AG04449 (cell line): ENCODE data around the gene ANKRD52.

Source experiments
- CTCF ChIA-PET: fragments of 350-600 bp; formaldehyde crosslinking; extraction: SDS; loops from one replicate; lab custom pipeline; 2021; ENCODE audit warnings: antibody characterized with exemption; lab: Yijun Ruan, JAX
- POLR2A ChIA-PET: fragments of 400-600, 350-600 bp; formaldehyde crosslinking; extraction: SDS; loops from one replicate; lab custom pipeline; 2020; ENCODE audit warnings: antibody characterized with exemption, inconsistent platforms; lab: Yijun Ruan, JAX
- DNase-seq: peaks from one replicate; pipeline ENCODE4 v3.0.0-alpha.2; 2010; ENCODE audit warnings: low read depth, low spot score
- H3K4me3 ChIP-seq: 2 replicates; pipeline ENCODE4 v1.5.1; 2011; ENCODE audit warnings: low read depth, mild to moderate bottlenecking, control low read depth, low read length
- CTCF ChIP-seq: IDR thresholded peaks from one replicate; pipeline ENCODE4 v1.5.1; 2011; ENCODE audit warnings: mild to moderate bottlenecking, moderate library complexity, low read length, control low read depth, inconsistent platforms; ENCODE audit not compliant: insufficient read depth; ENCODE audit errors: missing control alignments

The ANKRD52 gene

GRCh38 chr12:56241424-56242303 is 16.5 kb downstream of the ANKRD52 start:
- no peak overlapping the region for H3K4me3 ChIP-seq
- POLR2A ChIA-PET, result no interaction called here
- no peak for TF ChIP-seq CTCF
- no peak for DNase-seq
- CTCF ChIA-PET, result interaction anchor here (0.7 to 2.4 kb wide), 4 partner anchors 8 to 122 kb away, joined by 3 to 9 read pairs (median 3); partner anchors contain the start of gene ANKRD52

DNA sequence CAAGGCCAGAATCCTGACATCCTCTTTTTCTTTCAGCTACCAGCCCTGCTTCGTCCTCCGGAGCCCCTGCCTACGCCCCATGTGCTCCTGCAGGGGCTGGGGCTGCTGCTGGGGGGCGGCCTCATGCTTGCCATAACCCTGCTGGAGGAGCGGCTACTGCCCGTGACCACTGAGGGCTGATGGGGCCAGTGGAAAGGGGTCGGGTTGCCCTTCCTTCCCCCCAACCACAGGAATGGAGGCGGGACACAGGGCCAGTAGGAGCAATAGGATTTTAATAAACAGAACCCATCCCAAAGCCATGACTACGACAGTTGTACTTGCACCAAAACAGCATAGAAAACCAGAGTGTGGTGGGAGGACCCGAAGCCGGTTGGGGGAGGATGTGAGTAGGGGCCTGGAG is 20.6 kb downstream of the ANKRD52 start:
- CTCF ChIA-PET, result interaction anchor here (1.3 to 1.9 kb wide), 5 partner anchors 11 to 48 kb away, joined by 3 to 6 read pairs (median 5); partner anchors contain the start of genes ANKRD52 and SMARCC2
- no peak overlapping the region for H3K4me3 ChIP-seq
- no peak for DNase-seq
- TF ChIP-seq CTCF, result no peak
- POLR2A ChIA-PET, result interaction anchor here (1.3 to 3.5 kb wide), 2 partner anchors 11 to 121 kb away, joined by 3 to 21 read pairs; no protein-coding TSS in a partner anchor

GRCh38 chr12:56236985-56237384 is 21.2 kb downstream of the ANKRD52 start:
- H3K4me3 ChIP-seq, result no peak overlapping the region
- ChIA-PET CTCF (interaction anchor here (1.1 to 1.9 kb wide), 9 partner anchors 9 to 227 kb away, joined by 3 to 7 read pairs (median 5); partner anchors contain the start of genes ANKRD52 and SMARCC2), POLR2A (interaction anchor here (1.3 to 3.5 kb wide), 3 partner anchors 11 to 122 kb away, joined by 3 to 21 read pairs (median 3); partner anchors contain the start of gene RNF41)
- no peak for DNase-seq
- TF ChIP-seq CTCF, result no peak

DNA sequence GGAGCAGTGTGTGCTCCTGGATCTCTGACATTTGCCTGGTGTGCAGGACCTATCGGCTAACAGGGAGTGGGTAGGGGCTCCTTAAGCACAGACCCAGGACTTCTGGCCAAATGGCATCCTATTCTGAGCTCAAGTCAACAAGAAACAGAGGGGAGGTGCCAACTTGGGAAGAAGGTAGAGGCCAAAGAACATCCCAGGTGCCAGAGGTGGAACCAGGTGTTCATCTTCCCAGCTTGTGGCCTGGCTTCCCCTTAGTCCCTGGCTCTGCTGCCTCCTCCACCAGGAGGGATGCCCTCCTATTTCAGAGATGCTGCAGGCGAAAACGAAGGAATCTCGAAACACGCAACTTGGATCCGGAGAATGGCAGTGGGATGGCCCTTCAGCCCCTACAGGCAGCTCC is 22.1 kb downstream of the ANKRD52 start:
- TF ChIP-seq CTCF, result no peak
- H3K4me3 ChIP-seq, result no peak overlapping the region
- no peak for DNase-seq
- CTCF ChIA-PET, result interaction anchor here (0.8 to 1.9 kb wide), 10 partner anchors 9 to 228 kb away, joined by 3 to 7 read pairs (median 5); partner anchors contain the start of genes ANKRD52, RNF41 and SMARCC2
- POLR2A ChIA-PET, result interaction anchor here (1.4 to 3.5 kb wide), 3 partner anchors 12 to 15 kb away, joined by 3 to 21 read pairs (median 3); partner anchors contain the start of gene RNF41

DNA sequence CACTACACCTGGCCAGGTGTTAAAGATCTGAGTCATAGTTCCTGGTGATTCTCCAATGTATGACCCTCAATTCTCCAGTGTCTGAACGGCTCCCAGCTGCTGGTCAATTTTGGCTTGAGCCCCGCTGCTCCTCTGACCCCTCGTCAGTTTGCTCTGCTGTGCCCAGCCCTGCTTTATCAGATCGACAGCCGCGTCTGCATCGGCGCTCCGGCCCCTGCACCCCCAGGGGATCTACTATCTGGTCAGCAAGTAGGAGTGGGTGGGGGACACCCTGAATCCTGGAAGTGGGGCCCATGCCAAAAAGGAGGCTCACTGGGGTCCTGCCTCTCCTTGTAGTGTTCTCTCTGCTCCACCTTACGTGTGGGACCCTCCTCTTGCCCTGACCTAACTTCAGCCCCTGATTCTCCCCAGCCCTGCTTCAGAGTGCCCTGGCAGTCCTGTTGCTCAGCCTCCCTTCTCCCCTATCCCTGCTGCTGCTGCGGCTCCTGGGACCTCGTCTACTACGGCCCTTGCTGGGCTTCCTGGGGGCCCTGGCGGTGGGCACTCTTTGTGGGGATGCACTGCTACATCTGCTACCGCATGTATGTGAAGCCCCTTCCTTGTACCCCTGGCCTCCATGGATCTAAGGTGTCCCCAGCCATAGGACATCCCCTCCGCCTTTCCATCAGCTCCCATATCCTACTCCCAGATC is 23.3 kb downstream of the ANKRD52 start:
- DNase-seq, result no peak
- no peak for TF ChIP-seq CTCF
- no peak overlapping the region for H3K4me3 ChIP-seq
- CTCF ChIA-PET, result interaction anchor here (1.7 to 4.4 kb wide), 6 partner anchors 10 to 229 kb away, joined by 5 to 23 read pairs (median 10); partner anchors contain the start of genes ANKRD52, COQ10A and SMARCC2
- POLR2A ChIA-PET, result interaction anchor here (1.0 to 1.6 kb wide), 2 partner anchors 13 to 16 kb away, joined by 3 to 4 read pairs; partner anchors contain the start of gene RNF41
